Vagina (tissue), 2 donors: ENCODE data around the gene MYO7A.

ENCODE experiments used
- POLR2A ChIP-seq, 2 donors: fragments of 450-650 bp; IDR thresholded peaks; one replicate each; pipeline ENCODE4 v1.6.1; 2017; ENCODE audit warnings: antibody characterized with exemption in 2 of 2, mild to moderate bottlenecking in 2 of 2, moderate library complexity in 2 of 2
- TF ChIP-seq, protein P1 (sequence below), 3 experiments: fragments of 450-650 bp in 2 of 3; fragments of 200-600 bp in 1 of 3; sonication (generic) in 1 of 3; IDR thresholded peaks; one replicate each; pipeline ENCODE4 v1.5.1; 2017 to 2019; ENCODE audit warnings: antibody characterized with exemption in 3 of 3, mild to moderate bottlenecking in 2 of 3, moderate library complexity in 2 of 3

DNA sequence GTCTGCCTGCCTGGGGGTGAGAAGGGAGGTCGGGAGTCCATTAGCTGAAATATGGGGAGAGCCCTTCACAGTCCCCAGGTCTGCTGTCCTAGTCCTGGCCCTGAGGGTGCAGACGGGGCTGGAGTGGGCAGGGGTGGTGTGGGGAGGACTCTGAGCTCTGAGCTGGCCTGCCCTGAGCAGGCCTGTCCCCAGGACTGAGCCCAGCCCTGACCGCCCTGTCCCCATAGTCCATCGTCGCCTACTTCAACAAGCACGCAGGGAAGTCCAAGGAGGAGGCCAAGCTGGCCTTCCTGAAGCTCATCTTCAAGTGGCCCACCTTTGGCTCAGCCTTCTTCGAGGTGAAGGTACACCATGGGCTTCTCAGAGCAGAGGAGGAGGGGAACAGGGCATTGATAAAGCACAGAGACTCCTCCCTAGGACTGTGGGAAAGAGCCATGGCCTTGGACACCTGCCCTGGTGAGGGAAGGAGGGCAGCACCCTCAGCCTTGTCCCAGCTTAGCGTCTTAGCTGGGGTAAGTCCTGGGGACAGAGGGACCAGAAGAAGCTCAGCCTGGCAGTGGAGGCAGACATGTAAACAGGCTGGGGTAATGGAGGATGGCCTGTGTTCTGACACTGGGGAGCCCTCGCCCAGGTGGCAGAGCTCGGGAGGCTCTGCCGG is 83.7 kb downstream of the MYO7A start:
- TF ChIP-seq POLR2A (IDR thresholded peaks at IDR 0.05), result no peak
- TF ChIP-seq, protein P1, sequence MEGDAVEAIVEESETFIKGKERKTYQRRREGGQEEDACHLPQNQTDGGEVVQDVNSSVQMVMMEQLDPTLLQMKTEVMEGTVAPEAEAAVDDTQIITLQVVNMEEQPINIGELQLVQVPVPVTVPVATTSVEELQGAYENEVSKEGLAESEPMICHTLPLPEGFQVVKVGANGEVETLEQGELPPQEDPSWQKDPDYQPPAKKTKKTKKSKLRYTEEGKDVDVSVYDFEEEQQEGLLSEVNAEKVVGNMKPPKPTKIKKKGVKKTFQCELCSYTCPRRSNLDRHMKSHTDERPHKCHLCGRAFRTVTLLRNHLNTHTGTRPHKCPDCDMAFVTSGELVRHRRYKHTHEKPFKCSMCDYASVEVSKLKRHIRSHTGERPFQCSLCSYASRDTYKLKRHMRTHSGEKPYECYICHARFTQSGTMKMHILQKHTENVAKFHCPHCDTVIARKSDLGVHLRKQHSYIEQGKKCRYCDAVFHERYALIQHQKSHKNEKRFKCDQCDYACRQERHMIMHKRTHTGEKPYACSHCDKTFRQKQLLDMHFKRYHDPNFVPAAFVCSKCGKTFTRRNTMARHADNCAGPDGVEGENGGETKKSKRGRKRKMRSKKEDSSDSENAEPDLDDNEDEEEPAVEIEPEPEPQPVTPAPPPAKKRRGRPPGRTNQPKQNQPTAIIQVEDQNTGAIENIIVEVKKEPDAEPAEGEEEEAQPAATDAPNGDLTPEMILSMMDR (IDR thresholded peaks at IDR 0.05), result no peak
